Measurements from ENCODE around the gene POU6F2.

POU6F2 gene

DNA sequence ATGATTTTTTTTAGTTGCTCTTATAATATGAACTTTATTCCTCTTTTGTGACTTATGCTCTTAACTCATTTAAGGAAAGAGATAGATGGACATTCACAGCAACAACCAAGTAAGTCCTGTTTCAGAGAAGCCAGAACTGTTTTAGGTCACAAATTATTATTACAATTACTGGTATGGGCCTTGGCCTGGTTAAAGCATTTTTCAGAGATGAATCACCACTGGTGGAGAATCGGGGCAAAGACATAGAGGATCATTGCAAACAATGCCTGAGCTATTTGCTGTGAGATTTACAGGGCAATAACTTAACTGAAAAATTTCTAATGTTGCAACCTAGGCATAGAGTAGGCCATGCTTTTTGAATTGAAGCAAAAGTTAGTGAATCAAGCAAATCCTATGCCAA is 450.5 kb downstream of the POU6F2 start:
- intact Hi-C loops (cut with DNase I; ENCODE audit: low total_unique reads), result no loop called here
- H3K27ac ChIP-seq, result no peak overlapping the region

DNA sequence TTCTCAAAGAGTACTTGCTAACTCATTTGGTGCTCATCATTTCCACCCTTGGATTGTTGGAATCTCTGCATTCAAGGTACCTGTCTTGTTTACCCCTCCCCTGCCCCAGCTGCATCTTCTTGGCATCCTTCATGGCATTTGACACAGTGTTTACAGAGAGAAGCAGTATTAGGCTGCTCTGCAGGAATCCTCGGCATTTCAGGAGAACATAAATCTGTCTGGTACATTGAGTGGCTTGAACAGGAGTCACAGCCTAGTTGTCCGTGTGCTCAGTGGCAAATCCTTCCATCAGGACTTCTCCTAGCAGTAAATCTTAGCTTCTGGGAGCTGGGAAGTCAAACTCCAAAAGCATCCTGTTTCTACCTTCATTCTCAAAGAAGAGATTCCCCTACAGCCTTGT is 451.7 kb downstream of the POU6F2 start:
- intact Hi-C loops (cut with DNase I; ENCODE audit: low total_unique reads), result no loop called here
- Histone ChIP-seq H3K4me1 (peaks cover 0 to 16% (median 4%) of the 10 kb centered on the region in 4 donors), H3K36me3 (no peaks in the 10 kb centered on the region), H3K9me3 (no peaks in the 10 kb centered on the region), H3K4me3 (no peak overlapping the region), H3K27me3 (no peaks in the 10 kb centered on the region), H3K27ac (no peak overlapping the region)
- no peak for DNase-seq
- TF ChIP-seq, protein P1, sequence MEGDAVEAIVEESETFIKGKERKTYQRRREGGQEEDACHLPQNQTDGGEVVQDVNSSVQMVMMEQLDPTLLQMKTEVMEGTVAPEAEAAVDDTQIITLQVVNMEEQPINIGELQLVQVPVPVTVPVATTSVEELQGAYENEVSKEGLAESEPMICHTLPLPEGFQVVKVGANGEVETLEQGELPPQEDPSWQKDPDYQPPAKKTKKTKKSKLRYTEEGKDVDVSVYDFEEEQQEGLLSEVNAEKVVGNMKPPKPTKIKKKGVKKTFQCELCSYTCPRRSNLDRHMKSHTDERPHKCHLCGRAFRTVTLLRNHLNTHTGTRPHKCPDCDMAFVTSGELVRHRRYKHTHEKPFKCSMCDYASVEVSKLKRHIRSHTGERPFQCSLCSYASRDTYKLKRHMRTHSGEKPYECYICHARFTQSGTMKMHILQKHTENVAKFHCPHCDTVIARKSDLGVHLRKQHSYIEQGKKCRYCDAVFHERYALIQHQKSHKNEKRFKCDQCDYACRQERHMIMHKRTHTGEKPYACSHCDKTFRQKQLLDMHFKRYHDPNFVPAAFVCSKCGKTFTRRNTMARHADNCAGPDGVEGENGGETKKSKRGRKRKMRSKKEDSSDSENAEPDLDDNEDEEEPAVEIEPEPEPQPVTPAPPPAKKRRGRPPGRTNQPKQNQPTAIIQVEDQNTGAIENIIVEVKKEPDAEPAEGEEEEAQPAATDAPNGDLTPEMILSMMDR (IDR thresholded peaks at IDR 0.05), result no peak

More for the DNA sequence above, 450.5 kb downstream of the POU6F2 start:
- Histone ChIP-seq H3K9me3 (no peaks in the 10 kb centered on the region), H3K4me3 (no peak overlapping the region), H3K4me1 (peaks cover 0 to 16% (median 4%) of the 10 kb centered on the region in 4 donors), H3K27me3 (no peaks in the 10 kb centered on the region), H3K36me3 (no peaks in the 10 kb centered on the region)
- TF ChIP-seq, protein P1 (IDR thresholded peaks at IDR 0.05), result no peak
- no peak for DNase-seq

DNA sequence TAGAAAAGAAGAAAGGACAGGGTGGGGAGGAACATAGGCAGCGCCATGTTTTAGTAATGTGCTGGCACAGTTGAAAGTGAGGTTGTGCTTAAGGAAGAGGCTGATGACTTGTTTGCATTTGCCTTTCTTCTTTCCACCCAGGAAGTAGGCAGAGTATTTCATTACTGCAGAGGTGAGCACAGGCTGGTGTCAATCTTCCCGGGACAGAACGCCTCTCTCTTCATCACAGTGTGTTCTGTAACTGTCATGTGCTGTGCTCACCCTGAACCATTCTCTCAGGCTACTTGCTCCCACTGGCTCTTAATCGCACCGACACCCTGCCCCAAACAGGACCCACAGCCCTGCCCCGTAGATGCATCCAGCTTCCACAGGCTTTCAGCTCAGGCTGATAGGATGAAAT is 452.7 kb downstream of the POU6F2 start:
- intact Hi-C loops (cut with DNase I; ENCODE audit: low total_unique reads), result no loop called here
- TF ChIP-seq, protein P1 (IDR thresholded peaks at IDR 0.05), result no peak
- no peak for DNase-seq
- H3K4me1 ChIP-seq, result peaks cover 0 to 16% (median 4%) of the 10 kb centered on the region in 4 donors
- H3K4me3 ChIP-seq, result no peak overlapping the region
- H3K36me3 ChIP-seq, result no peaks in the 10 kb centered on the region
- H3K27me3 ChIP-seq, result no peaks in the 10 kb centered on the region
- no peaks in the 10 kb centered on the region for H3K9me3 ChIP-seq
- H3K27ac ChIP-seq, result no peak overlapping the region

DNA sequence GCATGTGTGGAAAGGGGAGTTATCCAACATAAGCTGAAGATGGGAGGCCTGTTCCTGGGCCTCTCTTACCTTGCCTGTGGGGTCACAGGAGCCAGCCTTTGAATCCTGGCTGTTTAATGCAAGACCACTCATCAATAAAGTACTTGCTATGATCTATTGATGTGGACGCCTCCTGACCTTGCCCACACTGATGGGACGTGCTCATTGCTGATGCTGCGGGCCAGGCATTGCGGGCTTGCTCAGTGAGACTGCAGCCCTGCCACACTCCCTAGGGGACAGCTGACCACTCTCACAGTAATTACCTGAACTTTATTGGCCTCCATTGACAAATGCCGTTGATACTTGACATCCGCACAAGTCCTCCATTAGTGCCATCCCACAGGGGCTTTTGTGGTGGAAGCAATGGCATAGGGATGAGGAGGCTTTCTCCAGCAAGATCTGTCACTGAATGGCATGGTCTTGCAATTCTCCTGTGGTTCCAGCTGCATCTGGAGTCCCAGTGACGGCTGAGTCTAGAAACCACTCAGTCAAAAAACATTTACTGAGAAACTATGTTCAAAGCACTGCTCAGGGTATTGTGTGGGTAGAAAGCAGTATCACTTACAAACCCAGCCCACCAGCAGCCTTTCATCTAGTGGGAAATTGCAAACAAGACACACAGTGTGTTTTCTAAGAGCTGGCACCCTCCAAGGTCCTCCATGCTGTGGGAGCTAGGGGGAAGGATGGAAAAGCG is 453.4 kb downstream of the POU6F2 start:
- H3K9me3 ChIP-seq, result no peaks in the 10 kb centered on the region
- H3K27ac ChIP-seq, result no peak overlapping the region
- TF ChIP-seq, protein P1 (IDR thresholded peaks at IDR 0.05), result no peak
- no peak overlapping the region for H3K4me3 ChIP-seq
- DNase-seq, result no peak
- intact Hi-C loops (cut with DNase I; ENCODE audit: low total_unique reads), result no loop called here
- H3K27me3 ChIP-seq, result no peaks in the 10 kb centered on the region
- no peaks in the 10 kb centered on the region for H3K36me3 ChIP-seq
- peaks cover 0 to 16% (median 4%) of the 10 kb centered on the region in 4 donors for H3K4me1 ChIP-seq

DNA sequence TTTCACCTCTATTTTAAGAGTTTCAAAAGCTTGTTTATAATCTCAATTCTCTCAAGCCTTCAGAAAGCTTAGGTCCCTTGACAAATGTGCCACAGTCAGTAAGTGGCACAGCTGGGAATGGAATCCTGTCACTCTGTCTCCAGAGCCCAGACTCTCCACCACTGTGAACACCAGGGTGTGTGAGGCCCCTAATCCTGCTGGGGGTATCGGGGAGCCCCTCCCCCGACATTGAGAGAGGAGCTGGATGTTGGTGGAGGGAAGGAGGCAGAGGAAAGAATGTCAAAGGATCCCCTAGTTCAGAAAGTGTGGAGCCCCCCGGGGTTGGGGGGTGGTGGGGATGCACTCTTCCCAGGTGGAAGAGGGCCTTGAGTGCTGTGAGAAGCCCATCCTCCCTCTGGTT is 454.7 kb downstream of the POU6F2 start:
- Histone ChIP-seq H3K4me1 (peaks cover 0 to 16% (median 4%) of the 10 kb centered on the region in 4 donors), H3K4me3 (no peak overlapping the region), H3K9me3 (no peaks in the 10 kb centered on the region), H3K27me3 (no peaks in the 10 kb centered on the region), H3K36me3 (no peaks in the 10 kb centered on the region), H3K27ac (no peak overlapping the region)
- DNase-seq, result no peak
- TF ChIP-seq, protein P1 (IDR thresholded peaks at IDR 0.05), result no peak
- intact Hi-C loops (cut with DNase I; ENCODE audit: low total_unique reads), result no loop called here
